HFF-Myc (cell line): ENCODE data around the gene GPR32.
"Not testable (repeated sequence)": the region's sequence is repeated elsewhere in the genome, so short reads cannot be mapped to it uniquely, and the experiment has no call there.

Source experiments
- DNase-seq: peaks from one replicate; pipeline ENCODE4 v3.0.0-alpha.2; 2011; ENCODE audit warnings: low read depth; ENCODE audit errors: extremely low read depth
- H3K4me3 ChIP-seq: replicated peaks from 2 replicates; pipeline ENCODE4 v1.5.1; 2011; ENCODE audit warnings: low read depth, mild to moderate bottlenecking, control low read depth, low read length
- TF ChIP-seq, protein P1 (sequence below): IDR thresholded peaks from 2 replicates; pipeline ENCODE4 v1.5.1; 2012; ENCODE audit warnings: mild to moderate bottlenecking, low read depth, low read length, control low read depth; ENCODE audit errors: missing control alignments

Gene GPR32

DNA sequence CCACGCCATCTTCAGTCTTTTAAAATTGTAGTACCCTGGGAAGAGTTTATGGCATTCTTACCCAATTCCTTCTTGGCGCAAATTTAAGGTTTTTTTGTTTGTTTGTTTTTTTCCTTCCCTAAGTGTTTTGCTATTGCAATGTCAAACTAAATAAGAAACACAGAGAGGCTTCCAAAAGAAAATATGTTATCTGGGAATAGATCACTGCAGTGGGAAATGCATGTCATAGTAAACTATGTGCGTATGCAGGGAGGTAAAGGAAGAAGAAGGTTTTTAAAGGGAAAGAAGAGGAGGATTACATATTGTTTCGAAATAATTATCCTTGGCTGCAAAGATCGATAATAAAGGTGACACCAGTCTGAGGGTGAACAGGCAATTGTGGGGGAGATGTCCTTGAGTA, 33.9 kb upstream of the GPR32 start:
- TF ChIP-seq, protein P1, sequence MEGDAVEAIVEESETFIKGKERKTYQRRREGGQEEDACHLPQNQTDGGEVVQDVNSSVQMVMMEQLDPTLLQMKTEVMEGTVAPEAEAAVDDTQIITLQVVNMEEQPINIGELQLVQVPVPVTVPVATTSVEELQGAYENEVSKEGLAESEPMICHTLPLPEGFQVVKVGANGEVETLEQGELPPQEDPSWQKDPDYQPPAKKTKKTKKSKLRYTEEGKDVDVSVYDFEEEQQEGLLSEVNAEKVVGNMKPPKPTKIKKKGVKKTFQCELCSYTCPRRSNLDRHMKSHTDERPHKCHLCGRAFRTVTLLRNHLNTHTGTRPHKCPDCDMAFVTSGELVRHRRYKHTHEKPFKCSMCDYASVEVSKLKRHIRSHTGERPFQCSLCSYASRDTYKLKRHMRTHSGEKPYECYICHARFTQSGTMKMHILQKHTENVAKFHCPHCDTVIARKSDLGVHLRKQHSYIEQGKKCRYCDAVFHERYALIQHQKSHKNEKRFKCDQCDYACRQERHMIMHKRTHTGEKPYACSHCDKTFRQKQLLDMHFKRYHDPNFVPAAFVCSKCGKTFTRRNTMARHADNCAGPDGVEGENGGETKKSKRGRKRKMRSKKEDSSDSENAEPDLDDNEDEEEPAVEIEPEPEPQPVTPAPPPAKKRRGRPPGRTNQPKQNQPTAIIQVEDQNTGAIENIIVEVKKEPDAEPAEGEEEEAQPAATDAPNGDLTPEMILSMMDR: no peak
- no peak overlapping the region for H3K4me3 ChIP-seq
- no peak for DNase-seq

DNA sequence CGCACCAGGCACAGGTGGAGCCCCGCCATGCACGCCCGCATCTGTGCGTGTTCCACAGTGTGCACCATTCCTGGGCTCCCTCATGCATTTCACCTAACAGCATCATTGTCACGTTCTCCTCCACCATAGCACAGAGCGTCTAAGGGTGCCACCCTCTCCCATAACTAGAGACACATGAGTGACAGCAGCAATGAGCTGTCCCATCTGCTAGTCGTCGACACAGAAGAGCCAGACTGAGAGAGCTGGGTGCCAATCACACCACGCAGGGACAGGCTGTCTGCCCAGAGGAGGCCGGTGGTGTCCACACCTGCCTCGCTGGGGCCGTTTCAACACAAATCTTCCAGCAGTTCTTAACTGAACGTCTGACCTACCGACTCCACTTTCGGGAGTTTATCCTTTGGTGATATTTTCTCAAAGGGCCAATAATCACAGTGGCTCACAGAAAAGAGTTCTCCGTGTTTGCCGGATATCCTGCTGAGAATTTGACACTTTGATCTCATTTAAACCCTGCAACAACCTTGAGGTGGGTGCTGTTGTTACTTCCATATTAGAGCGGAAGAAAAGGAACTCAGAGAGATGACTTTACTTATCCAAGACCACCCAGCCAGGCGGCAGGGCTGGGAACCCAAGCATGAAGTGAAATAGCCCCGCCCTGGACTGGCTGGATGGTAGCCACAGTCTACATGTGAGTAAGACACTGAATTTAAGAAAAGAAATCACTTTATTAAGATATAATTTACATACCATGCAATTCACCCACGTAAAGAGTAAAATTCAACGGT, 30.9 kb upstream of the GPR32 start:
- H3K4me3 ChIP-seq: no peak overlapping the region
- TF ChIP-seq, protein P1: no peak
- DNase-seq: no peak

DNA sequence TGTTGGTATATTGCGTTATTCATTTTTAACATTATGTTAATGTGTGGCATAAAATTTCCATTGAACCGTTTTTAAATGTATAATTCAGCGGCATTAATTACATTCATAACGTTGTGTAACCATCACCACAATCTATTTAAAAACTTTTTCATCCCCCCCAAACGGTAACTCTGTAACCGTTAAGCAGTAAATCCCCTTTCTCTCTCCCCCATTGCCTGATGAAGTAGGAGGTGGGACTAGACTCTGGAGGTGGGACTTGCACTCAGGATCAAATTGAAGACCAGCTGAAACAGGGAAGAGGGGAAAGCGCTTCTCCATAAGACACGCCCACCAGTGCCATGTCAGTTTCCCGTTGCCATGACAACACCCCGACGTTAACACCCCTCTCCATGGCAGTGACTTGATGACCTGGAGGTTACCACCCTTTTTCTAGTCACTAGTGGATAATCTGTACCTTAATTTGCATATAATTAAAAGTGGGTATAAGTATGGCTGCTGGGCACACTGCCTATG, 30.3 kb upstream of the GPR32 start:
- no peak for DNase-seq
- H3K4me3 ChIP-seq: no peak overlapping the region
- TF ChIP-seq, protein P1: no peak

DNA sequence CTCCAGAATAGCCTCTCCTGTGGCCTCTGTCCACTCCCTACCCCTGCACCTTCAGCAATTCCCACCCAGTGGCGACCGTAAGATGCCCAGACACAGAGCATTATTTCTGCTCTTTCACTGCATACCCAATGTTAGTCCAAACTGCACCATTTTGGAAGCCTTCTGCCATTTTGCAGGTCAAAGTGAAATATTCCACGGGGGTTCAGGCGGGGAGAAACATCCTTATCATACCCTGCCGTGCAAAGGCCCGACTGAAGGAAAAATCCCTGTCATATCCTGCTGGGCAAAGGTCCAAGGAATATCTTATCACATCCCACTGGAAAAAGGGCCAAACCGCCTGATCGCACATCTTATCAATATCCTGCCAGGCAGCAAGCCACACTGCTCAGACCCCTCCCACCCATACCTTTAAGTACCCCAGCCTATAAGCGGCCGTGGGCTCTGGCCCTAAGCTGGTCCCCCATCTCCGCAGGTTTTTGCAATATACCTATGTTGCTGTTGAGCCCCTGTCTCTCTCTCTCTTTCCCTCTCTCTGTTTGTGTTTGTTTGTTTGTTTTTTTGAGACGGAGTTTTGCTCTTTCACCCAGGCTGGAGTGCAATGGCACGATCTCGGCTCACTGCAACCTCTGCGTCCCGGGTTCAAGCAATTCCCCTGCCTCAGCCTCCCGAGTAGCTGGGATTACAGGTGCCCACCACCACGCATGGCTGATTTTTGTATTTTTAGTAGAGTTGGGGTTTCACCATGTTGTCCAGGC, 28.9 kb upstream of the GPR32 start:
- H3K4me3 ChIP-seq: no peak overlapping the region
- TF ChIP-seq, protein P1: no peak
- no peak for DNase-seq

DNA sequence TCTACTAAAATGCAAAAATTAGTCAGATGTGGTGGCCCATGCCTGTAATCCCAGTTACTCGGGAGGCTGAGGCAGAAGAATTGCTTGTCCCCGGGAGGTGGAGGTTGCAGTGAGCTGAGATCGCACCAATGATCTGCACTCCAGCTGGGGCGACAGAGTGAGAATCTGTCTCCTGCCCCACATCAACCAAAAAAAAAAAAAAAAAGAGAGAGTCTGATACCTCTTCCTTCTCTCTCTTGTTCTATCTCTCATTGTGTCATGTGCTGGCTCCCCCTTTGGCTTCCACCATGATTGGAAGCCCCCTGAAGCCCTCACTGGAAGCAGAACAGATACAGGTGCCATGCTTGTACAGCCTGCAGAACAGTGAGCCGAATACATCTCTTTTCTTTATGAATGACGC, 26.7 kb upstream of the GPR32 start:
- H3K4me3 ChIP-seq: no peak overlapping the region
- no peak for DNase-seq
- TF ChIP-seq, protein P1: no peak

DNA sequence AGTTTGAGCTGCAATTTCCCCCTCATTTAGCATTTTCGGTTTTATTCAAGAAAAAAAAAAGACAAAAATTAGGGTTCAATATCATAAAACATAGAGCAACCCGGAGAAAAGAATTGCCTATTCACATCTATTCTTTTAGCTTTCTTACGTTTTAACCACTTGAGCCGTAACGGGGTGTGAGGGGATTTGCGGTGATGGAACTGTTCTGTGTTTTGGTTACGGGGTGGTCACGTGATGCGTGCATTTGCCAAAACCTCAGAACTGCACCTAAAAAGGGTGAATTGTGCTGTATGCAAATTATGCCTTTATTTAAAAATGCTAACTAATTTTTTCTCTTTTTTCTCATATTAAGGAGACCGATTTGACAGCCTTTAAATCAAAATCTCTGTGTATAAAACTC, 25.0 kb upstream of the GPR32 start:
- TF ChIP-seq, protein P1: no peak
- H3K4me3 ChIP-seq: no peak overlapping the region
- no peak for DNase-seq

DNA sequence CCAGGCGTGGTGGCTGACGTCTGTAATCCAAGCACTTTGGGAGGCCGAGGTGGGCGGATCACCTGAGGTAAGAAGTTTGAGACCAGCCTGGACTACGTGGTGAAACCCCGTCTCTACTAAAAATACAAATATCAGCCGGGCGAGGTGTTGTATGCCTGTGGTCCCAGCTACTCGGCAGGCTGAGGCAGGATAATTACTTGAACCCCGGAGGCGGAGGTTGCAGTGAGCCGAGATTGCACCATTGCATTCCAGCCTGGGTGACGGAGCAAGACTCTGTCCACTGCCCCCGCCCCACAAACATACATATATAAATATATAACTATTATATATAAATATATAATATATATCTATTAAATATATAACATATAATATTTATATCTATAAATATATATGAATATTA, 23.1 kb upstream of the GPR32 start:
- not testable (repeated sequence) for DNase-seq, H3K4me3 ChIP-seq
